Hematopoietic multipotent progenitor cell treated with erythropoietin and hydrocortisone succinate and interleukin-3 and kit ligand, for 4 days (in vitro differentiated cells): Measurements from ENCODE around the gene DIPK1C.

ENCODE experiments used
- DNase-seq: peaks from one replicate; pipeline ENCODE4 v3.0.0-alpha.2; 2015

DIPK1C gene

GRCh38 chr18:74416124-74416523, 41.0 kb downstream of the DIPK1C start:
- no peak for DNase-seq

GRCh38 chr18:74414953-74415515, 42.1 kb downstream of the DIPK1C start:
- DNase-seq, result no peak

GRCh38 chr18:74413836-74414235, 43.3 kb downstream of the DIPK1C start:
- DNase-seq, result no peak

GRCh38 chr18:74412116-74412880, 44.8 kb downstream of the DIPK1C start:
- DNase-seq, result no peak

- no peak for DNase-seq
These were observed 45.6 kb downstream of the DIPK1C start for GRCh38 chr18:74411475-74411874.

- DNase-seq, result no peak
These were observed 46.6 kb downstream of the DIPK1C start for GRCh38 chr18:74410441-74410992.

- DNase-seq, result no peak
These were observed 49.2 kb downstream of the DIPK1C start for GRCh38 chr18:74407888-74408287.

- peak; percentile 83 for DNase-seq
These were observed 54.2 kb downstream of the DIPK1C start for GRCh38 chr18:74402806-74403433.

GRCh38 chr18:74400813-74401212, 56.3 kb downstream of the DIPK1C start:
- no peak for DNase-seq

GRCh38 chr18:74399091-74399887, 57.8 kb downstream of the DIPK1C start:
- peak; percentile 61 for DNase-seq

- DNase-seq, result no peak
These were observed 59.5 kb downstream of the DIPK1C start for GRCh38 chr18:74397572-74397971.

- peak; percentile 33 for DNase-seq
These were observed 60.6 kb downstream of the DIPK1C start for GRCh38 chr18:74396171-74397169.

GRCh38 chr18:74395648-74396154, 61.4 kb downstream of the DIPK1C start:
- no peak for DNase-seq

GRCh38 chr18:74395006-74395405, 62.1 kb downstream of the DIPK1C start:
- no peak for DNase-seq

- DNase-seq, result no peak
These were observed 64.8 kb downstream of the DIPK1C start for GRCh38 chr18:74392323-74392722.

- DNase-seq, result peak; percentile 32
These were observed 66.2 kb downstream of the DIPK1C start for GRCh38 chr18:74390900-74391299.

- DNase-seq, result no peak
These were observed 67.1 kb downstream of the DIPK1C start for GRCh38 chr18:74389991-74390390.

GRCh38 chr18:74389171-74389927, 67.8 kb downstream of the DIPK1C start:
- DNase-seq, result no peak

GRCh38 chr18:74388227-74388626, 68.9 kb downstream of the DIPK1C start:
- DNase-seq, result no peak

GRCh38 chr18:74387383-74387782, 69.7 kb downstream of the DIPK1C start:
- no peak for DNase-seq
